GM10248 (cell line): Measurements from ENCODE around the gene RUNX1.

ENCODE experiments used
- CTCF ChIA-PET: fragments of 300-600 bp; sonication (Branson Sonifier 250); formaldehyde crosslinking; extraction: SDS; loops from one replicate; lab custom pipeline; 2021; ENCODE audit warnings: antibody characterized with exemption; lab: Yijun Ruan, JAX
- POLR2A ChIA-PET: fragments of 350-650 bp; sonication (Branson Sonifier 250); formaldehyde crosslinking; extraction: SDS; loops from one replicate; lab custom pipeline; 2020; ENCODE audit warnings: antibody characterized with exemption; lab: Yijun Ruan, JAX
- DNase-seq: peaks from one replicate; pipeline ENCODE4 v3.0.0; 2012; ENCODE audit errors: extremely low spot score
- TF ChIP-seq, protein P1 (sequence below): IDR thresholded peaks from 2 replicates; pipeline ENCODE4 v1.5.1; 2012; ENCODE audit warnings: mild to moderate bottlenecking, low read depth; ENCODE audit errors: extremely low read depth, missing control alignments, control extremely low read depth

Gene RUNX1

DNA sequence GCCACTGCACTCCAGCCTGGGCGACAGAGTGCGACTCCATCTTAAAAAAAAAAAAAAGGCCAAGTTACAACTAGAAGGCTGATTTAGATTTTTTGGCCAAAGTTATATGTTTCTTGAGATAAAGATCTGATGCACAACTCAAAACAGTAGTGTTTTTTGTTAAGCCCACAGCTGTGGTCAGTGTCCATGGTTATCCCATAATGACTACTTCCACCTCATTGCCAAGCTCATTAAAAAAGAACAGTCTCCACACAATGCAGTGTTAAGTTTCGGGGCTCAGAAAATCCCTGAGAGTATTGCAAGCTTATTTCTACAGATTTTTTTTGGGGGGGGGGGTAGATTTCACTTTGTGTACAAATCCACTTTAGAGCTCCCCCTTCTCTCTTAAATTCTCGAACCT is 120.5 kb downstream of the RUNX1 start:
- POLR2A ChIA-PET: no interaction called here
- DNase-seq: no peak
- CTCF ChIA-PET: interaction anchor here (0.8 to 2.2 kb wide), 4 partner anchors 12 to 183 kb away, joined by 3 to 7 read pairs (median 3); no protein-coding TSS in a partner anchor
- TF ChIP-seq, protein P1, sequence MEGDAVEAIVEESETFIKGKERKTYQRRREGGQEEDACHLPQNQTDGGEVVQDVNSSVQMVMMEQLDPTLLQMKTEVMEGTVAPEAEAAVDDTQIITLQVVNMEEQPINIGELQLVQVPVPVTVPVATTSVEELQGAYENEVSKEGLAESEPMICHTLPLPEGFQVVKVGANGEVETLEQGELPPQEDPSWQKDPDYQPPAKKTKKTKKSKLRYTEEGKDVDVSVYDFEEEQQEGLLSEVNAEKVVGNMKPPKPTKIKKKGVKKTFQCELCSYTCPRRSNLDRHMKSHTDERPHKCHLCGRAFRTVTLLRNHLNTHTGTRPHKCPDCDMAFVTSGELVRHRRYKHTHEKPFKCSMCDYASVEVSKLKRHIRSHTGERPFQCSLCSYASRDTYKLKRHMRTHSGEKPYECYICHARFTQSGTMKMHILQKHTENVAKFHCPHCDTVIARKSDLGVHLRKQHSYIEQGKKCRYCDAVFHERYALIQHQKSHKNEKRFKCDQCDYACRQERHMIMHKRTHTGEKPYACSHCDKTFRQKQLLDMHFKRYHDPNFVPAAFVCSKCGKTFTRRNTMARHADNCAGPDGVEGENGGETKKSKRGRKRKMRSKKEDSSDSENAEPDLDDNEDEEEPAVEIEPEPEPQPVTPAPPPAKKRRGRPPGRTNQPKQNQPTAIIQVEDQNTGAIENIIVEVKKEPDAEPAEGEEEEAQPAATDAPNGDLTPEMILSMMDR: no peak

DNA sequence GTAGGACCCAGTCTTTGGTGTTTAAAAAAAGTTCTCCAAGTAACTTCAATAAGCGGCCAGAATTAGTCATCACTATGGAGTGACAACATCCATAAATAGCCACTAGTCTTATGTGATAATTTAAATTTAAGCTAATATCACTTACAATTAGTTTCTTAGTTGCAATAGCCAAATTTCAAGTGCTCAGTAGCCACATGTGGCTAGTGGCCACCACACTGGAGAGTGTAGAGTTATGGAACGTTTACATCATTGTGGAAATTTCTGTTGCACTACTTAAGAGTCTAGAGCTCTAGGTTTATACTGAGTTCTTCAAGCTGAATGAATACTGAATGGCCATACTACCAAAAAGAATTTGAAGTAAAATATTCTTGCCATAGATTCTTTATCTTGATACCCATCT is 121.1 kb downstream of the RUNX1 start:
- DNase-seq: no peak
- ChIA-PET CTCF (interaction anchor here (0.9 to 2.2 kb wide), 3 partner anchors 38 to 182 kb away, joined by 3 to 7 read pairs (median 3); no protein-coding TSS in a partner anchor), POLR2A (no interaction called here)
- TF ChIP-seq, protein P1: no peak

DNA sequence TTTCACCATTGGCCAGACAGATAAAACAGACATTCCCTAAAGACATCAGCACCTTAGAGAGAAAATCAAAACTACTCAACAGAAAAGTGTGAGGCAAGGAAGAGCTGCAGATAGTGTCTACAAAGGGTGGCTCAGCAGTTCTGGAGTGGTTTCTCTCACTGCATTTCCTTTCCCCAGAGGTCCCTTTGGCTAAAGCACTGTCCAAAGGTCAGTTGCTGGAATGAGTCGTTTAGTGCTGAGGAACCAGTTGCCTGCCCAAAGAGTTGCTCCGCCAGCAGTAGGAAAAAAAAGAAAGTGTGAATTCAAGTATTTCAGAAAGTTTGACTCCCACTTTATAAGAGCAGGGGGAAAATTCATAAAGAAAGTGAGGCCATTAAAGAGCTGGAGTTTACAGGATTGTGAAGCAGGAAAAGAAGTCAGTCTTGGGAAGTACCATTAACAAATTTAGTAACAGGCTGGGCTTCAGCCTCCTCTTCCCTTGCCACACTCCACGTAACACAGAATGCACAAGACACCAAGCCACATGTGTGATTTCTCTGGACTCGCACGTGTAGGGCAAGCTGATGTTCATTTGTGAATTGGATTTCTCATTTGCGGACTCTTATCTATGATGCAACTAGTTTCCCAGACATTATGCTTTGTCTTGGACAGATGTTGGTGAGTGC is 122.2 kb downstream of the RUNX1 start:
- DNase-seq: no peak
- ChIA-PET CTCF (interaction anchor here (0.9 to 1.0 kb wide), 2 partner anchors 103 to 125 kb away, joined by 3 read pairs; no protein-coding TSS in a partner anchor), POLR2A (no interaction called here)
- TF ChIP-seq, protein P1: no peak

DNA sequence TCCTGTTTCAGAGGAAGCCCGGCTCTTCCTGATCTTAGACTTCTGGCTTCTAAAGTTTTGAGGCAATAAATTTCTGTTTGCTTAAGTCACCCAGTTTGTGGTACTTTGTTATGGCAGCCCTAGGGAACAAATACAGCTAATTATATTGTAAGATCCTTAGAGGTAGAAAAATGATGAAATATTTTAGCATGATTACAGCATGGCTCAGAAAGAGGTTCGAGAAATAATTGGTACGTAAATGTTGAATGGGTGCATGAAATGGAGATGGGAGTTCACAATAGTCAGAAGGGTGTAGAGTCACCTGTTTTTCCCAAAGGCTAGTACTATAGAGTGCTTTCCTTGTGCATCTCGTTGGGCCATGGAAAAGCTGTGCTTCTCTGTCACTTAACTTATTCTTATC is 123.5 kb downstream of the RUNX1 start:
- CTCF ChIA-PET: no interaction called here

DNA sequence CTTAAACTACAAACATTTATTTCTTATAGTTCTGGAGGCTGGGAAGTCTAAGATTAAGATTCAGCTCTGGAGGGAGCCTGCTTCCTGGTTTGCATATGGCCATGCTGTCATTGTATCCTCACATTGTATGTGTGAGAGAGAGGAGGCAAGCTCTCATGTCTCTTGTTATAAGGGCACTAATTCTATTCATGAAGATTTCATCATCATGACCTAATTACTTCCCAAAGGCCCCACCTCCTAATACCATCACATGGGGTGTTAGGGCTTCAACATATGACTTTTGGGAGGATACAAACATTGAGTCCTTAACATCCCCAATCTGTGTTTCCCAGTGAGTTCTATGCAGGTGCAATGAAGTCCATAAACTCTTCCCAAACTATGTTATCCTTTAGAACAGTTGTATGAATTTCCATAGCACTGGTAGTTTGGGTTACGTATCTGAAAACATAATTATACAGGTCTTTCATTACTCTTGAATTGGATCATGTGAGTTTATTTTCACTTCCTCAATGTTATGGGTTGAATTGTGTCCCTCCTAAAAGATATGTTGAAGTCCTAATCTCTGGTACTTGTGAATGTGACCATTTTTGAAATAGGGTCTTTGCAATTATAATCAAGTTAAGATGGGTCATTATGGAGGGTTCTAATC is 124.2 kb downstream of the RUNX1 start:
- ChIA-PET POLR2A (no interaction called here), CTCF (interaction anchor here (1.4 to 1.6 kb wide), 2 partner anchors 25 to 254 kb away, joined by 3 read pairs; no protein-coding TSS in a partner anchor)
- TF ChIP-seq, protein P1: no peak
- no peak for DNase-seq

More for the DNA sequence above, 123.5 kb downstream of the RUNX1 start:
- TF ChIP-seq, protein P1: no peak
- no peak for DNase-seq
- POLR2A ChIA-PET: no interaction called here

DNA sequence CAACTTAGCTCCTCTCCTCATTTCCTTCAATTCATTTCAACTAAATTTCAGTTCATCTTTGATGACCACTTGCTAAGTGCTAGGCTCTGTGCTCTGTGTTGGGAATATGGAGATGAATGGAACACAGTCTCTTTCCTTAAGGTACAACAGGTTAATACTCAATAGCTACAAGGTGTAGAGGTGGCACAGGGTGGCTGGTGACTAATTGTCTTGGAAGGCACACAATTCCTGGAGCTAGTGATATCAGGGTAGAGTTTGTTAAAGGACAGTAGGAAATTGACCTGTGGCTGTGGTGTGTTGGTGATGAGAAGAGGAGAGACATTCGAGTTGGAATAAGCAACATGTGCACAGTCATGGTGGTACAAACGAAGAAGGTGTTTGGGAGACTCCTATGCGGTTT is 124.9 kb downstream of the RUNX1 start:
- no peak for DNase-seq
- CTCF ChIA-PET: interaction anchor here (1.1 to 1.7 kb wide), 4 partner anchors 10 to 255 kb away, joined by 3 to 4 read pairs (median 3); no protein-coding TSS in a partner anchor
- TF ChIP-seq, protein P1: no peak
- POLR2A ChIA-PET: no interaction called here
